HUES64 (cell line): Measurements from ENCODE around the gene BCAS3.

Source experiments
- H3K27ac ChIP-seq: 2 replicates; pipeline ENCODE4 v1.7.0; 2013; ENCODE audit warnings: low read depth, low read length, inconsistent platforms
- H3K27me3 ChIP-seq: 2 replicates; pipeline ENCODE4 v1.6.1; 2013; ENCODE audit warnings: mild to moderate bottlenecking, low read length; ENCODE audit not compliant: insufficient read depth
- H3K36me3 ChIP-seq: 2 replicates; pipeline ENCODE4 v1.6.1; 2013; ENCODE audit warnings: mild to moderate bottlenecking, low read length; ENCODE audit not compliant: insufficient read depth
- H3K4me1 ChIP-seq: 2 replicates; pipeline ENCODE4 v1.6.1; 2013; ENCODE audit warnings: mild to moderate bottlenecking, low read length, moderate library complexity; ENCODE audit not compliant: insufficient read depth
- H3K4me3 ChIP-seq: 2 replicates; pipeline ENCODE4 v1.5.1; 2013; ENCODE audit warnings: mild to moderate bottlenecking, low read length, moderate library complexity
- H3K9ac ChIP-seq: 2 replicates; pipeline ENCODE4 v1.6.1; 2013; ENCODE audit warnings: mild to moderate bottlenecking, low read depth, low read length
- H3K9me3 ChIP-seq: 2 replicates; pipeline ENCODE4 v1.6.1; 2013; ENCODE audit warnings: low read depth, low read length; ENCODE audit not compliant: insufficient read depth
- WGBS: fragments of 150-250, 120-280 bp; methylation state at CpG from one replicate; pipeline ENCODE4 v1.1.7; 2013; ENCODE audit warnings: missing lambda C conversion rate; 5-methylcytosine and 5-hydroxymethylcytosine counted together

BCAS3 gene

DNA sequence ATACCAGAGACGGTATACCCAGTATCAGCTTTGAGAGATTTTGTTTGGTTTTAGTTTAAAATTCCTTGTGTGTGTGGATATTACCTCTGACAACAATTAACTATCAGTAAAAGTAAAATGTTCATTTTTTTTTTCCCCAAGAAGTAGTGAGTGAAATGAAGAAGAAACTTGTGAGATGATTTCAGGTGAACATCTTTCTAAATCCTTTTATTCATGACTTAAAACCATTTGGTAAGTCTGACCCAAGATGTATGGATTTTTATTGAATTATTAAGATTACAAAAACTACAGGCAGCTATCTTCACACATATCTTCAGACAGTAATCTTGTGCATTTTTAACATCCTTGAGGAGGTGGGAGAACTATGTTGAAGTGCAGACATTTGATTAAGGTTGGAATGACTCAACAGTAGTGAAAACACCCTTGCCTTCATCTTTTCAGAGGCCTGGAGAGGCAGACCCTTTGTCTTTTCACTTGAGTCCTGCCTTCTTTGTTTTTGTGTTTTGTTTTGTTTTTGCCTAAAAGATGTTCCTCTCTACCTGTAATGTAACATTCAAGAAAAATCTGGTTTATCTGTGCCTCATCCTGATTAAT, 481.7 kb downstream of the BCAS3 start:
- Histone ChIP-seq H3K4me1 (peaks cover 72% of the 10 kb centered on the region), H3K9me3 (0 out of 2 replicates have a peak, but pooled peaks cover 3% of the 10 kb centered on the region), H3K36me3 (no peaks in the 10 kb centered on the region), H3K27me3 (no peaks in the 10 kb centered on the region), H3K27ac (peak overlapping the region; percentile 29; the same call in 1 of the 2 replicates), H3K4me3 (no peak overlapping the region), H3K9ac (peak overlapping the region; percentile 54; the same call in 1 of the 2 replicates)
- WGBS = no CpG with 5 or more reads among the region's 1 CpG

GRCh38 chr17:61160204-61160603, 482.6 kb downstream of the BCAS3 start:
- peak overlapping the region; percentile 42; the same call in 1 of the 2 replicates for H3K27ac ChIP-seq
- no peaks in the 10 kb centered on the region for H3K36me3 ChIP-seq
- no peaks in the 10 kb centered on the region for H3K27me3 ChIP-seq
- no peak overlapping the region for H3K4me3 ChIP-seq
- 94% methylated on average over 4 of the region's 4 CpGs for WGBS
- peaks cover 71% of the 10 kb centered on the region for H3K4me1 ChIP-seq
- H3K9ac ChIP-seq = no peak overlapping the region
- H3K9me3 ChIP-seq = peaks cover 8% of the 10 kb centered on the region; the same call in 1 of the 2 replicates

GRCh38 chr17:61160789-61161445, 483.3 kb downstream of the BCAS3 start:
- H3K9me3 ChIP-seq = peaks cover 8% of the 10 kb centered on the region; the same call in 1 of the 2 replicates
- no peak overlapping the region for H3K9ac ChIP-seq
- no peak overlapping the region for H3K4me3 ChIP-seq
- H3K4me1 ChIP-seq = peaks cover 64% of the 10 kb centered on the region
- no peak overlapping the region for H3K27ac ChIP-seq
- no peaks in the 10 kb centered on the region for H3K27me3 ChIP-seq
- no peaks in the 10 kb centered on the region for H3K36me3 ChIP-seq
- WGBS = 61% methylated on average over 2 of the region's 2 CpGs

DNA sequence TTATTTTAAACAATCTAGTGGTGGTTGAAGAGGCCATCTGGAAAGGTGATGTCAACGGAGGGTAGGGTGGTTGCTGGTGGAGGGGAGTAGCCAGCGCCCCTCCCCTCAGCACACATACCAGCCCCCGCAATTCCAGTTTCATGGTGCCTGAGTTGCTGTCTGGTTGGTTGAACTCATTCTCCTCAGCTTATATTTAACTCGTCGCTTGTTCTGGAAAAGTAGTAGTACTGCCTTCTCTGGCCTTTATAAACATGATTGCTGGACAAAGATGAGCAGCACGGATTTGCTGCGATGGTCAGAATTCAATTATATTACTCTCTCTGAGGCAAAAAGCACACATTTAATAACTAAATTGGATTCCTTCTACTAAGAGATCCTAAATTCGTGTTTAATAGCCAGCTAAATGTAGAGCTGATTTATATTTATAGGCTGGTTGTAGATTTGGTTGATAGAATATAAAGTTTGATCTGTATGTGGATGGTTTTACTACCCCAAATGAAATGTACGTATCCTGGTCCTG, 484.0 kb downstream of the BCAS3 start:
- H3K27me3 ChIP-seq = no peaks in the 10 kb centered on the region
- H3K9ac ChIP-seq = no peak overlapping the region
- peaks cover 56% of the 10 kb centered on the region for H3K4me1 ChIP-seq
- H3K36me3 ChIP-seq = no peaks in the 10 kb centered on the region
- 92% methylated on average over 7 of the region's 9 CpGs for WGBS
- H3K4me3 ChIP-seq = no peak overlapping the region
- peaks cover 8% of the 10 kb centered on the region; the same call in 1 of the 2 replicates for H3K9me3 ChIP-seq
- no peak overlapping the region for H3K27ac ChIP-seq

DNA sequence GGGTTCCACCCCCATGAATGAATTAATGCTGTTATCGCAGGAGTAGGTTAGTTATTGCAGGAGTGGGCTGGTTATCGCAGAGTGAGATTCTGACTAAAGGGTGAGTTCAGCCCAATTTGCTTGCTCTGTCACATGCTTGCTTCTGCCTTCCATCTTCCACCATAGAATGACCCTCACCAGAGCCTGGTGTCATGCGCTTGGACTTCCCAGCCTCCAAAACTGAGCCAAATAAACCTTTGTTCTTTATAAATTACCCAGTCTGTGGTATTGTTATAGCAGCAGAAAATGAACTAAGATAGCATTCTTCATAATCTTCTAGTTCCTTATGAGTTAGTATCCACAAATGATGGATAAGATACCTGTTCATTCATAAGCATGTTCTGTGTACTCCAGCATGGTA, 486.9 kb downstream of the BCAS3 start:
- WGBS = 97% methylated on average over 3 of the region's 3 CpGs

GRCh38 chr17:61167075-61167474, 489.4 kb downstream of the BCAS3 start:
- Histone ChIP-seq H3K36me3 (no peaks in the 10 kb centered on the region), H3K27me3 (no peaks in the 10 kb centered on the region), H3K4me1 (peaks cover 4% of the 10 kb centered on the region), H3K4me3 (no peak overlapping the region), H3K9ac (no peak overlapping the region), H3K27ac (no peak overlapping the region), H3K9me3 (peaks cover 8% of the 10 kb centered on the region; the same call in 1 of the 2 replicates)
- no CpG with 5 or more reads among the region's 1 CpG for WGBS

More for the DNA sequence above, 486.9 kb downstream of the BCAS3 start:
- no peak overlapping the region for H3K9ac ChIP-seq
- H3K4me3 ChIP-seq = no peak overlapping the region
- no peaks in the 10 kb centered on the region for H3K36me3 ChIP-seq
- no peak overlapping the region for H3K27ac ChIP-seq
- H3K4me1 ChIP-seq = peaks cover 29% of the 10 kb centered on the region
- H3K9me3 ChIP-seq = peaks cover 8% of the 10 kb centered on the region; the same call in 1 of the 2 replicates
- H3K27me3 ChIP-seq = no peaks in the 10 kb centered on the region

GRCh38 chr17:61168506-61168905, 490.9 kb downstream of the BCAS3 start:
- WGBS = 100% methylated on average over 2 of the region's 2 CpGs
- no peak overlapping the region for H3K4me3 ChIP-seq

DNA sequence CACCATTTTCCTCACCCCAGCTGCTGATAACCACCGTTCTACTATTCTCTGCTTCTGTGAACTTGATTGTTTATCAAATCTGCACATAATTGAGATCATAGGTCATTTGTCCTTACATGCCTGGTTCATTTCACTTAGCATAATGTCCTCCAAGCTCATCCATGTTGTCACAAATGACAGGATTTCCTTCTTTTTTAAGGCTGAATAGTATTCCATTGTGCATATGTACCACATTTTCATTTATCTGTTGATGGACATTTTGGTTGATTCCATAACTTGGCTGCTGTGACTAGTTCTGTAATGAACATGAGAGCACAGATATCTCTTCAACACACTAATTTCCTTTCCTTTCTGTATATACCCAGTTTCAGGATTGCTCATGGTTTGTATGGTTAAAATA, 496.7 kb downstream of the BCAS3 start:
- no peak overlapping the region for H3K27ac ChIP-seq
- WGBS = 91% methylated on average over 1 of the region's 1 CpG
- no peaks in the 10 kb centered on the region for H3K27me3 ChIP-seq
- no peak overlapping the region for H3K9ac ChIP-seq
- peaks cover 8% of the 10 kb centered on the region for H3K4me1 ChIP-seq
- no peak overlapping the region for H3K4me3 ChIP-seq
- no peaks in the 10 kb centered on the region for H3K9me3 ChIP-seq
- no peaks in the 10 kb centered on the region for H3K36me3 ChIP-seq

More at GRCh38 chr17:61168506-61168905, 490.9 kb downstream of the BCAS3 start:
- Histone ChIP-seq H3K36me3 (no peaks in the 10 kb centered on the region), H3K9me3 (peaks cover 8% of the 10 kb centered on the region; the same call in 1 of the 2 replicates), H3K9ac (no peak overlapping the region), H3K4me1 (no peaks in the 10 kb centered on the region), H3K27me3 (no peaks in the 10 kb centered on the region), H3K27ac (no peak overlapping the region)

- Histone ChIP-seq H3K9ac (no peak overlapping the region), H3K36me3 (no peaks in the 10 kb centered on the region), H3K9me3 (no peaks in the 10 kb centered on the region), H3K4me3 (no peak overlapping the region), H3K4me1 (peaks cover 12% of the 10 kb centered on the region), H3K27ac (no peak overlapping the region), H3K27me3 (no peaks in the 10 kb centered on the region)
- 93% methylated on average over 3 of the region's 4 CpGs for WGBS
Observed at GRCh38 chr17:61175298-61176142, 497.9 kb downstream of the BCAS3 start.

- Histone ChIP-seq H3K27me3 (no peaks in the 10 kb centered on the region), H3K9me3 (no peaks in the 10 kb centered on the region), H3K9ac (no peak overlapping the region), H3K4me3 (no peak overlapping the region), H3K4me1 (peaks cover 12% of the 10 kb centered on the region), H3K27ac (no peak overlapping the region), H3K36me3 (no peaks in the 10 kb centered on the region)
- WGBS = 96% methylated on average over 2 of the region's 2 CpGs
Observed at GRCh38 chr17:61177351-61177750, 499.7 kb downstream of the BCAS3 start.

DNA sequence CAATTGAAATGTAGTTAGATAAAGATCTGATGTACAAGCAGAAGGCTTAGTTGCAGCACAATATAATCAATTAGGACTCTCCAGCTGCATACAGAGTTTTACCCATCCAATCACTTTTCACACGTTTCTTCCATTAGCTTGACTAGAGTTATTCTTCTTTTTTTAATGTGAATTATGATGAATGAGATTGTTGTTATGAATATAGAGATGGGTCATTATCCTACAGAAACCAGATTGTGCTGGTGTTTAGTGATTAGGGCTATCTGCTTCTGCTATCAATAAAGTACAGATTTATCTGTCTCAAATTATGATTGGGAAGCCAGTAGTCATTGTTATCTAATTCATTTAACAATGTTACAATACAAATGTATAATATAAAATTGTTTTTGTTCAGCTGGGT, 500.6 kb downstream of the BCAS3 start:
- WGBS = no CpG with 5 or more reads among the region's 1 CpG
- Histone ChIP-seq H3K27ac (no peak overlapping the region), H3K36me3 (no peaks in the 10 kb centered on the region), H3K4me3 (no peak overlapping the region), H3K4me1 (peaks cover 12% of the 10 kb centered on the region), H3K9me3 (no peaks in the 10 kb centered on the region), H3K27me3 (no peaks in the 10 kb centered on the region), H3K9ac (no peak overlapping the region)
